GM10847 (cell line): ENCODE measurements around the gene ZNF281.

Source experiments
- POLR2A ChIP-seq: IDR thresholded peaks from 2 replicates; pipeline ENCODE4 v1.6.1; 2011; ENCODE audit not compliant: insufficient read length; ENCODE audit errors: extremely low read depth

ZNF281 gene

DNA sequence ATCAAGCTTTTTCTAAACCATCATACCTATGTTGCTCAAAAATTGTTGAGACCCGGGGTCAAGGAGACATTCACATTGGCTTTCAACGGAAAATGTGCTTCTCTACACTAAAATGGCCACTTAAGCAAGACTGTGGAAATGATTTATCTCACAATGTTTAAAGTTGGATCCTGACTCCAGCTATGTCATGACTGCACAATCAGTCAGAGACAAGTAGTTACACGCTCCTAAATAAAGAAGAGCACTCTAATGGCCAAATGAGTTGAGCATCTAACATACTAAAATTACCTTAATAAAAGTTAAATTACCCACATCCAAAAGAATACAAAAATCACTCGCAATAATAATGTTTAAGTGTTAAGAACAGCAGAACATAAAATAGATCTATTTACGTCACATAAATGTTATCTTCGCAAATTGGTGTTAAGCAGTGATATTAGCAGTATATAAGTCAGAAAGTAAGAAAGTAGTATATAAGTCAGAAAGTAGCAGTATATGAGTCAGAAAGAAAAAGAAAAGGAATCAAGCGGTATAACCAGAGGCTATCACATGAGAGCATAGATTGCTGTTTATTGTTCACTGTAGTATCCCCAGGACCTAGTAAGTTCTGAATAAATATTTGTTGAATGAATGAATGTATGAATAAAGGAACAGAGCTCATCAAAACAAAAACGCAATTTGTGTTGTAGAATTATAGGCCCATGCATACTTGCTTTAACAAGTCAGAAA is 28.4 kb downstream of the ZNF281 start:
- no peak for TF ChIP-seq POLR2A

DNA sequence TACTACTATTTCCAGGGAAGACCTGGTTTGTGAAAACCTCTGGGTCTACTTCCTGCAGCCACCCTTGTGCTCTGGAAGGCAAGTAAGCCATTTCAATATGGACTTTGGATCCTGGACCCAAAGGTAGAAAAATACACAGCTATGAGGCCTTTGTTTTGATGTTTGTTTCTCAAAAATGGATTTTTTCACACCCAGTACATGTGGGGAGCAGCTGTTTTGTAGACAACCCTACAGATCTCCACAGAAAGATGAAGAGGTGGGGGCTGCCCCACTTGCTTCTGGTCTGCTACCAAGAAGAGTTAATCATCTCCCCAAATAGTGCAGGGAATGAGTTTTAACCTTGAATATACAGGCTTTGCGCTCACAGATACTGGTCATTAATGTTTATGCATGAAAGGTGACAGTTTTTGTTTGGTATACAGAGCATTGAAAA is 29.2 kb downstream of the ZNF281 start:
- no peak for TF ChIP-seq POLR2A

DNA sequence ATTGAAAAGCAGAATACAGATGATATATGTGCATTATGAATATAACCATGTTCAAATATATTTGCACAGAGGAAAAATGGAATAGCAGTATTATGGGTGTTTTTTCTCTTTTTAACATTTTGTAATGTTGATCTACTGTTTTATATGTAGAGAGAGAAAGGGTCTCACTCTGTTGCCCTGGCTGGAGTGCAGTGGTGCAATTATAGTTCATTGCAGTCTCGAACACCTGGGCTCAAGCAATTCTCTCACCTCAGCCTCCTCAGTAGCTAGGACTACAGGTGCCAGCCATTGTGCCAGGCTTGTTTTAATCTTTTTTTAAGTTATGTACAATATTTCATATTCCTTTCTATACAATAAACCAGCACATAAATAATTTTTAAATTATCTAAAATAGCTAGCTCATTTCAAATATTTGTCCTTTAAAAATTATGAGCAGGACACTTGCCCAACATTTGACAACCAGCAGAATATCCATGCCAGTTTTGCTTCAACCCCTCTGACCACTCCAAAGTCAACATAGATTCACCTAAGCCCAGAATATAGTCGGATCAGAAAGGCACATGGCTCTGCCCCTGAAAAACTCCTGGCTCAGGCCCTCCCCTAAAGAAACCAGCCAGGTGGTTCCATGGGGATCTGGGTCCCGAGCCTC is 29.8 kb downstream of the ZNF281 start:
- no peak for TF ChIP-seq POLR2A

DNA sequence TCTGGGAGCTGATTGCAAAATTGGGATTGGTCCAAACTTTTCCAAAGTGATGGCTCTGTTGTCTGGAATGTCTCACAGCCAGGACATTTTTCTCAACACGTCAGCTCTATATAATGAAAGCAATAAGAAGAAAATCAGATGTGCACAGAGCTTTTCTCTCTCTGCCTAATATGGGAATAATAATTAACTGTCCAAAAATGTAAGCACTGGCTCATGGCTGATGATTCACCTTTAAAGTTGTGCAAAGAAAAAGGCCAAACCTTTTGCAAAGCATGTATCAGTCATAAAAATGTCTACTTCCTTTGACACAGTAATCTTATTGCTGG is 30.4 kb downstream of the ZNF281 start:
- no peak for TF ChIP-seq POLR2A

DNA sequence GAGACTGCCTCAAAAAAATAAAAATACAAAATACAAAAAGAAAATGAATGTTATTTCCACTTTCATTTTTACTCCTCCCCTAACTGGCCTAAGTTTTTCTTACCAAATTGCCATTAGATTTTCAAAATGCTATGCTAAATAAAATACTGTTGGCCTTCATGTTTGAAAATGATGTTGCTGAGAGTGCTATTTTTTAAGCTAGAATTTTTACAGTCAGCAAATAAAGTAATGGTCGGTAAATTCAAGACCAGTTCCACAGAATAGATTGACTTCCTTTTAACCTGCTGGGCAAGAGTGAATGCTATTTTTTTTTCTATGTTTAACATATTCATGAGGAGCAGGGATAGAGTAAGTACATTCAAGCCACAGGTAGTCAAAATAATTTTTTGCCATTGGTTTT is 31.7 kb downstream of the ZNF281 start:
- TF ChIP-seq POLR2A = no peak

DNA sequence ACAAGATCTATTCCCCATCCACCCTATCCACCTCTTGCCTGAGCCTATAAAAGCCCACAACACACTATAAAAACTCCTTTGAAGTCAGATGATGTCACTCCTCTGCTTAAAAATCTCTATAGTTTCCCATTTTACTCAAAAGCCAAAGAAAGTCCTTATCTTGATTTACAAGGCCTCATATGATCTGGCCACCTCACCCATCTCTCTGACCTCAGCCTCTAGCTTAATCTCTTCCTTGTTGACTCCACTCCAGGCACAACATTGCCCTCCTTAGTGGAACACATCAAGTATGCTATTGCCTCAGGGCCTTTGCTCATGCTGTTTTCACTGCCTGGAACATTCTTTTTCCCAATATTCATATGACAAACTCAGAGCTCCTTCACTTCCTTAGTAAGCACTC is 33.3 kb downstream of the ZNF281 start:
- TF ChIP-seq POLR2A = no peak

DNA sequence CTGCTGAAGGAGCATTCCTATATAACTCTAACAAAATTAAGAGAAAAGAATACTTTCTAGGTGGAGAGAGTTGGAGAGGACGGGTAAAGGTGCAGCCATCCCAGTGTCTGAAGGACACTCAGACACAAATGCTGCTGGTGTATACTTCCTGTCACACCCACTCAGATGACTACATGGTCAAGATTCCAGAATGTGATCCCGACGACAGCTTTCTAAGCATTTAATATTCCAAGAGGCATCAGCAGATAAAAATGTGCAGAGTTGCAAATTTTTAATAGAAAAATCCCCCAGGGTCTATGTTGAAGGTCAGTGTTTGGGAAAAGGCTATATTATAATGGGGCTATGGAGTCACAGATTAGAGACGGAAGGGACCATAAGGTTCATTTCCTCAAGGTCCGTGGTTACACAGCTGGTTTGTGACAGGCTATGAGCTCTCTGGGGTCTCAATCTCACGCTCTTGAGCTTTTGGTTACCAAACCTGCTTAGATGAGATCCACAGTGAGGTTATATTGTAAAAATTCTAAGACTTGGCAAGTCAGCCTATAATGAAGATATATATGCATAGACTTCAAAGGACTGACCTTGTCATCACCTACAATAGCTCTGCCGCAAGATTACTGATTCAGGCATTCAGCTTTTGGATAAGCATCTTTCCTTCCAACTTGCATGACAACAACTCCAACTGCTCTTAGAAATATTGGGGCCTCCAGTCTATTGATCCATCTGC is 35.1 kb downstream of the ZNF281 start:
- TF ChIP-seq POLR2A = no peak

DNA sequence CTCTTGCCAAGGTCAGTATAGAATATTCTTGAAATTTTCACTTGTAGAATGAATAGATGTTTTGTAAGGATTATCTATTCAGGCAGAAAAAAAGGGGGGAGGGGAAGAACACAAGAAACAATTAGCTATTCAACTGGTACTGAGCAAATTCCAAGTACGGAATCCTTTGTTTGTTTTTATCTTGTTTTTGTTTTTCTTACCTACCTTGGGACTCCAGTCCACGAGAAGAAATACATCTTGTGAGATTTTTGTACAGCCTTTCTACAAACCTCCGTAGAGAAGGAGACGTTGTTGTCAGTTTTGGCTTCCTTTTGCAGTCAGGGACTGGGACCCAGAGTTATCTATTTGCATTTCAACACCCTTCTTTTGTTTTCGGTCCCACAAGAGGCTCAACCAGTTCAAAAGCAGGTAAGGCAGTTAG is 36.0 kb downstream of the ZNF281 start:
- no peak for TF ChIP-seq POLR2A

DNA sequence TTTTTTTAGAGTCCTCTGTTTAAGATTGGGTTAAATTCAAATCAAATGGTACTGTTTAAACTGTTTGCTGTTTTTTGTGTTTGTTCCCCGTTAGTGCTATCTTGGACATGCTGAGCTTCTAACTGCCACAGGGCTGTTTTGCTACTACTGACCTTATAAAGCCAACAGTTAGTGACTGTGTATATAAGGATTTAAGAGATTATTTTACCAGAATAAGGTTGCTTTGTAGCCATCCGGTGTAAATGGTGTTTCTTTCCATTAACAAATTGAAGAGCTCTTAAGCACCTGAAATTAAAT is 37.0 kb downstream of the ZNF281 start:
- TF ChIP-seq POLR2A = no peak

DNA sequence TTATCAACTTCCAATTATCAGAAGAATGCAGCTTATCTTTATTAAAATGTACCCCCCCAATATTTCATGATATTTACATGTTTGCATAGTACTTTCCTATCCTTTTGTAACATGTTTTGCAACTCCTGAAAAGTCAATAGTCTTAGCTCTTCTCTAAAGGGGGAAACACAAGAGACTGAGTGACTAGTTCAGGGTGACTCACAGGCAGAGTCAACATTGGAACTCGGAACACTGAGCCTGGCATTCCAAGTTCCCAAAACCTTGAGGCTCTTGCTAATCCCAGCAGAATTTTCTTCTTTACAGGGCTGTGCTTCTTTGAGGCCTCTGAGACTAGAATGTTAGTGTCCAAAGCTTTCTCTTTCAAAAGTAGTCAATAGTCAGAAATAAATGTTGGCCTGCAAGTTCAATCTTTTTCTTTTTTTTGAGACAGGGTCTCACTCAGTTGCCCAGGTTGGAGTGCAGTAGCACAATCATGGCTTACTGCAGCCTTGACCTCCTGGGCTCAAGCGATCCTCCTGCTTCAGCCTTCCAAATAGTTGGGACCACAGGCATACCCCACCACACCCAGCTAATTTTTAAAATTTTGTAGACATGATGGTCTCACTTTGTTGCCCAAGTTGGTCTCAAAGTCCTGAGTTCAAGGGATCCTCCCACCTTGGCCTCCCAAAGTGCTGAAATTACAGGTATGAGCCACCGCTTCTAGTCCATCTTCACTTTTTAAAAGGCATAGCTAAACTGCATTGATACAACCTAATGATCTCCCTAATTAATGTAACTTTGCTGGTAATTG is 37.5 kb downstream of the ZNF281 start:
- no peak for TF ChIP-seq POLR2A

DNA sequence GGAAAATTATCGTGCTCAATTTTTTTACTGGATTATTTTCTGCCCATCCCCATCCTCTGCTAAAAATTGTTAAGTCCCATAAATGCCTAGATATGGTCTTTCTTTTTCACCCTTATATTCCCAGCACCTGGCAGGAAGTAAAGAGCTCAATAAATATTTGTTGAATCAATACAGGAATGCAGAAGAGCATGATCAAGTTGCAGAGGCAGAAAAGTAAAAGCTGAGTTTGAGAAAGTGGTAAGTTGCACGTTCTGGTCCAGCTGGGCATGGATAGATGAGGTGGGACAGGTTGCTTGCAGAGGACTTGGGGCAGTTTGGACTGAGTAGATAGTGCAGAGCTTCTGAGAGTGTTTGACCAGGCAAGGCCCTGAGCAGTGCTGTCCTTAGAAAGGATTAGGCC is 40.1 kb downstream of the ZNF281 start:
- TF ChIP-seq POLR2A = no peak

DNA sequence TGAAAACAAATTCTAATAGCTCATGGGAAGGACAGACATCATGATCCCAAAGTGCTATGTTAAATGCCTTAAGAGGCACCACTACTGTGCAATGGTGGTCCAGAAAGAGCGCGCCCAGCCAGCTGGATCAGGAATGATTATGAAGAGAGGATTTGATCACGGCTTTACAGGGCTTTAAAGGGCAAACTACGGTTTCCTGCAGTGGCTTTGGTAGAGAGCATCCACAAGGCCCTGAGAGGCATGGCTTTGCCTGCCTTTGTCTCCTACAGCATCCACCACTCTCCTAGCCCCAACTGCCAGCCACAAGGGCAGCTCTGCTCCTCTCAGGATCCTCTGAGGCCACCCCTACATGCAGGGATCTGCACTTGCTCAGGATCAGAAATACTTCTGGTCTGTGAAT is 40.7 kb downstream of the ZNF281 start:
- TF ChIP-seq POLR2A = no peak

DNA sequence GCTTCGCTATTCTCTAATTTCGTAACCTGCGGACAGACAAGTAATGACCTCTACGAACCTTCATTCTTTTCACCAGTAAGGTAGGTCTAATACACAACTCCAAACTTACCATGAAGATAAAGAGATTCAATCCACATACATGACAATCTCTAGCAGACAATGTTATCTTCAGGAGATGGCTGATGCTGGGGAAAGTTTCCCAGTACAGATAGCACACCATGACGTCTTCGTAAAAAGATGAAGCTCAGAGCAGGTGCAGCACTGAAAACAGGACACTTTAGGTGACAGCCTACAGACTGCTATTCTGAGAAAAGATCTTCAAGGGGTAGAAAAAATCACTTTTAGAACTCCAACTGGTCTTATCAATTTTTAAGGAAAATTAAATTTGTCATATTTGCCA is 41.3 kb downstream of the ZNF281 start:
- TF ChIP-seq POLR2A = no peak

DNA sequence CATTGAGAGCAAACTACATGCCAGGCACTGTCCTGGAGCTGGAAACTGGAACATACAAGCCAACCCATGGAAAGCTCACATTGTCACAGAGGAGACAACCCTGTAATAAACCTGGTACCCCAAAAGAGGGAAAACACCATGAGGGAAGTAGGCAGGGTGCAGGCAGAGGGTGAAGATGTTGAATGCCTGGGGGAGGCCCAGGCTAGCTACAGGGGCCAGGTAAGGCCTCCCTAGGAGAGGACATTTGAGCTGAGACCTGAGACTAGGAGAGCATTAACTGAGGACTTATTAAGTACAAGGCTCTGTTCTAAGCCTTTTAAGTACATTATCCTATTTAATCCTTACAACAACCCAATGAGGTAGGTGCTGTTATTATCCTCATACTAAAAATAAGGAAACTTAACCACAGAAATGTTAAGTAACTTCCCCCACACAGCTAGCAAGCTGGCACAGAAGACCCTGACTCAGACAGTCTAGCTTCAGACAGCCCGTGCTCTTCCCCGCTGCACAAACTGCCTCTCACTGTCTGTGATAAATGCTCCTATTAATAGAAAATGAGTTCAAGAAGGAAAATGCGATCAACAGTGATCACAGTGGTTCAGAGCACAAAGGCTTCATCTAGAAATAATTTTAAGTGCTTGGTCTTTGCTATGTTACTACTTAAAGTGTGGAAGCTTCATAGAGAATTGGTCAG is 41.8 kb downstream of the ZNF281 start:
- no peak for TF ChIP-seq POLR2A

DNA sequence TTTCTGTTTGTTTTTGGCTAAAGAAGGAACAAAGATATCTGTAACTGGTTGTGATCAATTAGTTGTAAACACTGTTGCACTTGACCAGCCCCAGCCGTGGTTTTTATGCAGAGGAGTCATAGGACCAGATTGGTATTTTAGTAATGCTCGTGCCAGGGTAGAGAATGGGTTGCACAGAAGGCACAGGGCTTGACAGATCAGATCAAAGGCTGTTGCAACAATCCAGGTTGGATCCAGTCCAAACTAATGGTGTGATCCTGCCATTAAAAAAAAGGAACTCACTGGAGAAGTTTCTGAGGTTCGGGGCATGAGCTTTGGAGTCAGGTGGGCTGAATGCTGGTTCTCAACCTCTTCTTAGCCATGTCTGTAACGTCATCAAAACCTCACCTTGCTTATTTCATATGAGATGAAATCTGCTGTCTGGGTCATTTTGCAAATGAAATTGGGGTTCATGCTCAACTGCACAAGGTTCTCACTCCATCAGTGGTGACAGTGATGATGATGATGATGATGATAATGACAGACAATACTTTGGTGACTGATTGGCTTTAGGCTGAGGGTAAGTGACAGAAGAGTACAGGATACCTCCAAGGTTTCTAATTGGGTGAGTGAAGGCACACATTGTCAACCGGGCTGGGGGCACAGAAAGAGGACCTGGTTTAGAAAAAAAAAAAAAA is 43.1 kb downstream of the ZNF281 start:
- no peak for TF ChIP-seq POLR2A

DNA sequence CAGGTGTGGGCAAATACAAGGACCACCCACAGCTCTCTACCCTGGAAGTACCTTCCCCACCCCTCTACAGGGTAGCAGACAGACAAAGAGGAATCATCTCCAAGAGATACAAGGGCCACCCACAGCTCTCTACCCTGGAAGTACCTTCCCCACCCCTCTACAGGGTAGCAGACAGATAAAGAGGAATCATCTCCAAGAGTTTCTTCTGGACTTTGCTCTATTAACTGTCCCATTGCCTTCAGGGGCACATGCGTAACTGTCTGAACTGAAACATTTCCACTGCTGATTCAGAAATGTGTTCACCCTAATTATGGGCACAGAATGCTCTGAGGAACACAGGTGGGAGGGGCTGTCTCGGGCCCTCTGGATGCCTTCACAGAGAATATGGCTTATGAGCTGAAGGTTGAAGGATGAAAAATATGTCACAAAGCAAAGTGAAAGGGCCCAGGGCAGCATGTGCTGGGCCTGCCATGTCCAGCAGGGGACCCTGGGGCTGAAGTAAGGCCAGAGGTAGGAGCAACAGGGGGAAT is 43.9 kb downstream of the ZNF281 start:
- TF ChIP-seq POLR2A = no peak
